SK-N-MC (cell line): Measurements from ENCODE around the gene PSMD2.

Experiments
- EZH2 ChIP-seq: fragments of 200-600 bp; sonication (generic); IDR thresholded peaks from one replicate; pipeline ENCODE4 v1.6.1; 2017; ENCODE audit warnings: antibody characterized with exemption
- POLR2AphosphoS5 ChIP-seq: IDR thresholded peaks from 2 replicates; pipeline ENCODE4 v1.6.1; 2012; ENCODE audit warnings: mild to moderate bottlenecking, low read depth, low read length, borderline replicate concordance

GRCh38 chr3:184334470-184335158 is 35.6 kb downstream of the PSMD2 start:
- TF ChIP-seq POLR2AphosphoS5, result no peak; the same call in 1 of the 2 replicates
- TF ChIP-seq EZH2, result no peak
